Fibroblast of mammary gland (primary cell): ENCODE results near the gene LRRC17.

Experiments
- DNase-seq: peaks from one replicate; pipeline ENCODE4 v3.0.0-alpha.2; 2010; ENCODE audit warnings: low read depth
- H3K4me3 ChIP-seq: 2 replicates; pipeline ENCODE4 v1.5.1; 2011; ENCODE audit warnings: low read depth, mild to moderate bottlenecking, low read length, moderate library complexity; ENCODE audit not compliant: control insufficient read depth
- CTCF ChIP-seq: conservative IDR thresholded peaks from 2 replicates; pipeline ENCODE4 v1.5.1; 2011; ENCODE audit warnings: low read depth, low read length, inconsistent platforms; ENCODE audit not compliant: control insufficient read depth, insufficient read depth

LRRC17 gene

GRCh38 chr7:102993718-102994029 lies 80.9 kb downstream of the LRRC17 start:
- H3K4me3 ChIP-seq, result no peak overlapping the region
- TF ChIP-seq CTCF, result no peak
- no peak for DNase-seq

GRCh38 chr7:102994567-102994966 lies 81.8 kb downstream of the LRRC17 start:
- no peak overlapping the region for H3K4me3 ChIP-seq
- DNase-seq, result no peak
- no peak for TF ChIP-seq CTCF
